NCI-H2171 (cell line): ENCODE data around the gene ATXN10.

Experiments
- DNase-seq: peaks from one replicate; lab custom pipeline; 2025; lab: John Stamatoyannopoulos, UW

ATXN10 gene

GRCh38 chr22:45860201-45860600 is 188.6 kb downstream of the ATXN10 start:
- DNase-seq = no peak

- no peak for DNase-seq
Observed at GRCh38 chr22:45861259-45861658, 189.6 kb downstream of the ATXN10 start.

GRCh38 chr22:45863981-45864751 is 192.5 kb downstream of the ATXN10 start:
- DNase-seq = peak; percentile 35

GRCh38 chr22:45864959-45865476 is 193.4 kb downstream of the ATXN10 start:
- DNase-seq = no peak

GRCh38 chr22:45865561-45866125 is 194.0 kb downstream of the ATXN10 start:
- DNase-seq = no peak

GRCh38 chr22:45866126-45866645 is 194.6 kb downstream of the ATXN10 start:
- no peak for DNase-seq

GRCh38 chr22:45866646-45867117 is 195.0 kb downstream of the ATXN10 start:
- DNase-seq = no peak

- DNase-seq = no peak
Observed at GRCh38 chr22:45867118-45867905, 195.7 kb downstream of the ATXN10 start.

GRCh38 chr22:45867906-45868555 is 196.4 kb downstream of the ATXN10 start:
- DNase-seq = no peak

GRCh38 chr22:45868571-45869339 is 197.1 kb downstream of the ATXN10 start:
- DNase-seq = peak; percentile 41

GRCh38 chr22:45869340-45869847 is 197.8 kb downstream of the ATXN10 start:
- no peak for DNase-seq

GRCh38 chr22:45870011-45870410 is 198.4 kb downstream of the ATXN10 start:
- DNase-seq = no peak

GRCh38 chr22:45871721-45872120 is 200.1 kb downstream of the ATXN10 start:
- DNase-seq = no peak

GRCh38 chr22:45872659-45873263 is 201.1 kb downstream of the ATXN10 start:
- DNase-seq = no peak

- DNase-seq = peak; percentile 4
Observed at GRCh38 chr22:45876136-45877035, 204.8 kb downstream of the ATXN10 start.

- DNase-seq = no peak
Observed at GRCh38 chr22:45877036-45877380, 205.4 kb downstream of the ATXN10 start.

- DNase-seq = no peak
Observed at GRCh38 chr22:45877651-45878050, 206.0 kb downstream of the ATXN10 start.

GRCh38 chr22:45878051-45878781 is 206.6 kb downstream of the ATXN10 start:
- DNase-seq = peak; percentile 80
